ENCODE measurements around the gene NOP9.
A peak's percentile ranks its signal among the peaks of the same experiment; 100 is the strongest.
"Not testable (repeated sequence)": the region's sequence is repeated elsewhere in the genome, so short reads cannot be mapped to it uniquely, and the experiment has no call there.

Gene NOP9

GRCh38 chr14:24330973-24331674 lies 31.5 kb downstream of the NOP9 start:
- DNase-seq, result no peak

DNA sequence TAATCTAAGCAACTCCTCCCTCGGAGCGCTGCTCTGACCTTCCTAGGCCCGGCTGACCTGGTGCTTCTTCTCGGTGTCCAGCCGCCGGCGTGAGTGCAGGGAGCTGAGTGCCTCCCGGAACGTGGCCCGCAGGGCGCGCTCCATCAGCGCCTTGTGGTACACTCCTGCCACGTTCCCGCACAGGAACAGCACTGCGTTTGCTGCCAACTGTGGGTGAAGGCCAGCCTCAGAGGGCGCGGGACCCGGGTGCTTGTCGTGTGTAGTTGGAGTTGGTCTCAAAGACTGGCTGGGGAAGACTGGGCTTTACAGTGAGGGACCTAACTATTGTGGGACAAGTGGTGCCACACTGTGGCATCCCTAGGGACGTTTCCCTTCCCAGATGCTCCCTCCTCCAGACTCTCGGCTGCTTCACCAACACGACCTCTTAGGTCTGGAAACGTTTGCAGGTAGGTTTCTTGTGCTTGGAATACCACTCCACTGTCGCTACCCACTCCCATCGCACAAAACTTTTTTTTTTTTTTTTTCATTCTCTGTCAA lies 32.1 kb downstream of the NOP9 start:
- no peak for DNase-seq

DNA sequence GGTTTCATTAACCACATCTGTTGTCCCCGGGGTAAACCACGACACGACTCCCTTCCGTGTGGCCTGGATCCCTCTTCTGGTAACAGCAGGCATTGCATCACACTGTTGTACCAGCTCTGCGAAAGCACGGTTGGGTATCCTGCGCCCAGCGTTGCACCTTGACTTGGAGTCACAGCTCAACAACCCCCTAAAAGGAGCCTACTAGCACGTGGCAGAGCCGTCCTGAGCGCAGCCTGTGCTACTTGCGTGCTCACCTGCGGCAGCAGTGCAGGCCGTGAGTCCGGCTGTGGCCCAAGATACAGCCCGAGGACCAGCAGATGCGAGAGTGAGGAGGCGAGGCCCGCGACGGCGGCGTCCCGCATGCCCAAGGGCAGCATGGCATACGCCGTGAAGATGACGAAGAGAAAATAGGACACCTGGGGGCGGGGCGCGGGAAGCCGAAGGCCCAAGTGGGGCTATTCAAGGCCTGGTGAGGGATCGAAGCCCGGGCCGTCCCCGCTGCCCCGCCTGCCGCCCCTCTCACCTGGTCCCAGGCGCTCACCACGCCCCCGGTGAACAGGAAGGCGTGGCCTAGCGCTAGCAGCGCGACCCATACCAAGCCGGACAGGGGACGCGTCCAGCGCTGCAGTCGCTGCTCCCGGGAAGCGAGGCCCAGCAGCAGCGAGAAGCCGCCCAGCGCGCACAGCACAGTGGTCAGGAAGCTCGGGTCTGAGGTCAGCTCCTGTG lies 32.8 kb downstream of the NOP9 start:
- peak; percentile 89 for DNase-seq

GRCh38 chr14:24334431-24335291 lies 35.0 kb downstream of the NOP9 start, which contains the start of gene ADCY4:
ADCY4 (minus strand) TSS chr14:24335071; CDS start chr14:24334652, 419 bp downstream.
- DNase-seq, result no peak

- DNase-seq, result no peak
Measured at GRCh38 chr14:24335461-24336171, 36.0 kb downstream of the NOP9 start.

DNA sequence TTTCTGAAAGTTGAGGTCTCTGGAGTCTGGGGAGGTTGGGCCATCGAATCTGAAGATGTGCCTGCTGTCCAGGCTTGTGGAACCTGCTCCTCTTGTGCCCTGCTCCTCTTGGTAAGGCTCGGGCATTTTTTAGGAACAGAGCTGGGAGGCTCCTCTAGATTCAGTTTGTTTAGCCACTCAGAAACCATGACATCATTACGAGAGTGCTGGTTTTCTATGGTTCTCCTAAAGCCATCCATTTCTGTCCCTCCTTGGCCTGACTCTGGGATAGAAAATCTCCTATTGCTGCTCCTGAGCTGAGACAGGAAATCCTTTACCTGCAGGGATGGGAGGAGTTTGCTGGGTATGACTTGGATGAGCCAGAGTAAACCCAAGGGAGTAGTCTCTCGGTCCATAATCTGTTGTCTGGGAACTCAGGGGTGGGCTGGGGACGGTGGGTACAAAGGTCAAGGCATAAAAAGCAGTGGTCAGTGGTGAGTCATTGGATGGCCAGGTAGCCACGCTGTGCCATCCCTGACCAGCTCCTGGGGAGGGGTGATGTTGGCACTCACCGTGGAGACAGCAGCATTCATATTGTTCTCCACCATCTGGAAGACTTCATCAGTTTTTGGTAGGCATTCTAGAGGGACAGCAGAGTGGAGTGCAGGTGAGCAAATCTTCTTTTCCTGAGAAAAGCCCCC lies 37.6 kb downstream of the NOP9 start:
- no peak for DNase-seq

DNA sequence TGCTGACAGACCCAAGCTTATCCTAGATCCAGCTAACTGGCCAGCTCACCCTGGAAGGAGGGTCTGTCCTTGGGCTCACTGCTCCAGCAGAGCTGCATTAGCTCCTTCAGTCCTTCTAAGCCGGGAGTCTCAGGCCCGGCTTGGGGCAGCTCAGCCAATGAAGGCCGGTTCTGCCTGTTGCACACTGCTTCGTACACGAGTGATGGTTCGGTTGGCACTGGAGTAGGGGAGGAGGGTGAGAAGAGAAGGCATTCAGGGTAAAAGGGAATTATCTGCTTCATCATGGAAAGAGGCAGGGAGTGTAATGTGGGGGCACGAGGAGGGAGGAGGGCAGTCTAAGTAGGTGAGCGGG lies 38.1 kb downstream of the NOP9 start:
- DNase-seq, result no peak

- DNase-seq, result no peak
Measured at GRCh38 chr14:24338843-24339242, 39.2 kb downstream of the NOP9 start.

DNA sequence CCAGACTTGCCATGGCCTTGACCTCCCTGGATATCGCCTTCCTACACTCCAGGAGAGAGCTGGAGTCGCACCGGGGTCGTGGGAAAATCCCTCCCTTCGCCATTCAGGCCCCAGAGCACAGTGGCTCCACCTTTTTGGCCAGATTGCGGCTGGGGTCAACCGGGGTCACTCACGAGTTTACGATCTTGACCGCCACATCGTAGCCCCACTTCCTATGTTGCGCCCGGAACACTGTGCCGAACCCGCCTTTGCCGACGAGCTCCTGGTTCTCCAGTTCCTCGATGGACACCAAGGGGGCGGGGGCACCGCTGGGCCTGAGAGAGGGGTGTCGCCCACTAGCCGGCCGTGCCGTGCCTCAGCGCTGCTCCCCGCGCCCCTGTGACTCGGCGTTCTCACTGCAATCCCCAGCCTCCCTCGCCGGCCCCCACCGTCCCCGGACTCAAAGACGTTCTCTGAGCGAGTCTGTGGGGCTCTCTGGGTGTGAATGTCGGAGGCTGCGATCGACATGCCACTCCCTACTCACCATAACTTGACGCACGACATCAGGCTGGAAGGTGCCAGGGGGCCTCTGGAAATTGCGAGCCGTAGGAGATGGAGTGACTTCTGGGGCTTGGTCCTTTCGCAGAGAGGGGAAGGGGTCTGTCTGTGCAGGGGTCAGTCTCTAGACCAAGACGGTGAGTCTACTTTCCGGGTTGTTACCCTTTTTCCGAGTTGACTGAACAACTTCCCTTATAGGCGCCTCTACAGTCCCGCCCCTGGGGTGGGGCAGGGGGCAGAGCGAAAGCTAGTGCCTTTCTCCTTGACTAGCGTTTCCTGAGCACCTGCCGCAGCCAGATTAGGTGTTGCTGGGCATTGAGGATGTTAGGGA lies 39.9 kb downstream of the NOP9 start, which contains the start of gene RIPK3:
RIPK3 (minus strand) TSS at position 708 of the 868 bp plus-strand sequence; CDS start at position 543, 165 bp downstream.
- DNase-seq, result peak; percentile 66

DNA sequence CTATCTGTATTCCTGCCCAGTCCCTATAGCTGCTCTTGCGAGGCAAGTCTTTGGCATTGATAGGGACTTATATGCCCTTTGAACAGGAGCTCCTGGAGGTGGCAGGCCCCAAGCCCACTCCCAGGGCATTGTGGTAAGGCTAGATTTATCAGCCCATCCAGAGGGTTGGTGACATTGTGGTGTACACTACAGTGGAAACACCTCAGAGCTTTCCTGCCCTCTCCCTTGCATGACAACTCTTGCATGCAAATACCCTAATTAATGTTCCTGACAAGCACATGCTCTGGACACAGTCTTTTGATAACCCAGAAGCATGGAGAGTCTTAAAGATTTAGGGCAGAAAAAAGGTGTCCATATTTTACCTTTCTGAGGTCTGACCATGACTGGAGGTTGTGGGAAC lies 41.0 kb downstream of the NOP9 start:
- no peak for DNase-seq

GRCh38 chr14:24342889-24343288 lies 43.2 kb downstream of the NOP9 start:
- DNase-seq, result no peak

GRCh38 chr14:24343795-24344660 lies 44.4 kb downstream of the NOP9 start:
- DNase-seq, result no peak

GRCh38 chr14:24347134-24347533 lies 47.5 kb downstream of the NOP9 start:
- DNase-seq, result no peak

DNA sequence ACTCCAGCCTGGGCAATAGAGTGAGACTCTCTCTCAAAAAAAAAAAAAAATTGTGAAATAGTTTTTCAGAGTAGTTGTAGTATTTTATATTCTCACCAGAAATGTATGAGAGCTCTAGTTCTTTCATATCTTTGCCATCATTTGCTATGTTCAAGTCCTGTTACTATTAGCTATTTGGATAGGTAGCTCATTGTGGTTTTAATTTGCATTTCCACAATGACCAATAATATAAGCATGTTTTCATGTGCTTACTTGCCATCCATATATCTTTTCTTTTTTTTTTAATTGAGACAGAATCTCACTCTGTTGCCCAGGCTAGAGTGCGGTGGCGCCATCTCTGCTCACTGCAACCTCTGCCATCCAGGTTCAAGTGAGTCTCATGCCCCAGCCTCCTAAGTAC lies 48.5 kb downstream of the NOP9 start:
- DNase-seq, result no peak

DNA sequence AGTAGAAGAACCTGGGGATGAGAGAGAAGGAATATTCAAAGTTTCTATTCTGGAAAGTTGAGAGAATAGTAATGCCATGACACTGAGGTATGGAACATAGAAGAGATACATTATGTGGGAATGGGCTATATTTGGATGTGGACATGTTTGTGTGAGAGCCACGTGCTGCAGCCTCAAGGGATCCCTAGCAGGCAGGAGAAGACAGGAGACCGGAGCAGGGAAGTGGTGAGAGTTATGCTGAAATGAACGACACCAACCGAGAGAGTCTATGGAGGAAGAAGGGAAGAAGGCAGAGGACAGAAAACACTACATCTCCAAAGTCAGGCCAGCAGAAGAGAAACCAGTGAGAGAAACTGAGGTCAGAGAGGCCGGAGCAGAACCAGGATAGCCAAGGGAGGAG lies 50.1 kb downstream of the NOP9 start:
- DNase-seq, result no peak

- DNase-seq, result no peak
Measured at GRCh38 chr14:24351517-24351916, 51.9 kb downstream of the NOP9 start.

- no peak for DNase-seq
Measured at GRCh38 chr14:24353559-24354481, 54.2 kb downstream of the NOP9 start.

- DNase-seq, result not testable (repeated sequence)
Measured at GRCh38 chr14:24354482-24354825, 54.8 kb downstream of the NOP9 start.

- no peak for DNase-seq
Measured at GRCh38 chr14:24355009-24355408, 55.4 kb downstream of the NOP9 start.
